HepG2 (cell line): ENCODE data around the gene ARHGAP5. TPM values are rescaled to one million over a fixed set of nuclear protein-coding genes. Genes with fewer than 3 reads are reported as not detected.
A peak's percentile ranks its signal among the peaks of the same experiment; 100 is the strongest.

ENCODE experiments used
- ASH2L ChIP-seq: fragments of 300-600, 200-600 bp; sonication (generic); IDR thresholded peaks from 2 replicates; pipeline ENCODE4 v1.7.0; 2017; ENCODE audit warnings: low read depth, mild to moderate bottlenecking, moderate library complexity, mixed read lengths, low read length; ENCODE audit not compliant: insufficient read length
- BCLAF1 ChIP-seq: fragments of 450-650 bp; IDR thresholded peaks from 2 replicates; pipeline ENCODE4 v1.6.1; 2017; ENCODE audit warnings: mild to moderate bottlenecking
- NAIF1 ChIP-seq: sonication (generic); formaldehyde crosslinking; IDR thresholded peaks from 2 replicates; pipeline ENCODE4 v1.5.0; 2020; ENCODE audit warnings: mild to moderate bottlenecking, missing genetic modification reagents, borderline replicate concordance
- PREB ChIP-seq: sonication (generic); formaldehyde crosslinking; IDR thresholded peaks from 2 replicates; pipeline ENCODE4 v1.4.0; 2020; ENCODE audit warnings: missing genetic modification reagents
- SIX4 ChIP-seq: sonication (generic); formaldehyde crosslinking; IDR thresholded peaks from 2 replicates; pipeline ENCODE4 v1.4.0; 2020; ENCODE audit warnings: missing genetic modification reagents
- SNAPC2 ChIP-seq: sonication (generic); formaldehyde crosslinking; IDR thresholded peaks from 2 replicates; pipeline ENCODE4 v1.8.1; 2022; ENCODE audit warnings: mild to moderate bottlenecking, missing genetic modification reagents
- SP140L ChIP-seq: sonication (generic); formaldehyde crosslinking; IDR thresholded peaks from 2 replicates; pipeline ENCODE4 v1.4.0; 2020; ENCODE audit warnings: missing genetic modification reagents, borderline replicate concordance
- SP5 ChIP-seq: IDR thresholded peaks from 2 replicates; pipeline ENCODE4 v1.6.1; 2016; ENCODE audit warnings: low read depth, borderline replicate concordance
- TCF12 ChIP-seq, 2 experiments: fragments of 450-650 bp in 1 of 2; sonication (generic) in 1 of 2; formaldehyde crosslinking in 1 of 2; IDR thresholded peaks; 2 replicates each; pipeline versions ENCODE4 v1.6.1 to v1.8.0; 2017 to 2022; ENCODE audit warnings: antibody characterized with exemption in 1 of 2, mild to moderate bottlenecking in 1 of 2, missing genetic modification reagents in 1 of 2, moderate library complexity in 1 of 2
- TRIM24 ChIP-seq: sonication (generic); formaldehyde crosslinking; IDR thresholded peaks from 2 replicates; pipeline ENCODE4 v1.8.0; 2022; ENCODE audit warnings: mild to moderate bottlenecking, missing genetic modification reagents
- ZBTB14 ChIP-seq: sonication (generic); formaldehyde crosslinking; IDR thresholded peaks from 2 replicates; pipeline ENCODE4 v1.4.0; 2020; ENCODE audit warnings: missing genetic modification reagents
- ZFP37 ChIP-seq: sonication (generic); formaldehyde crosslinking; IDR thresholded peaks from 2 replicates; pipeline ENCODE4 v1.4.0; 2020; ENCODE audit warnings: missing genetic modification reagents, borderline replicate concordance
- ZNF20 ChIP-seq: sonication (generic); formaldehyde crosslinking; IDR thresholded peaks from 2 replicates; pipeline ENCODE4 v1.4.0; 2020; ENCODE audit warnings: mild to moderate bottlenecking, moderate library complexity, missing genetic modification reagents
- ZNF646 ChIP-seq: sonication (generic); formaldehyde crosslinking; IDR thresholded peaks from 2 replicates; pipeline ENCODE4 v1.9.0; 2021; ENCODE audit warnings: mild to moderate bottlenecking, missing genetic modification reagents
- ZUFSP ChIP-seq: sonication (generic); formaldehyde crosslinking; IDR thresholded peaks from 2 replicates; pipeline ENCODE4 v1.9.0; 2021; ENCODE audit warnings: missing genetic modification reagents, mild to moderate bottlenecking, borderline replicate concordance
- polyA plus RNA-seq, 8 experiments: library from polyadenylated mRNA; depleted of rRNA in 3 of 8; stranded (reverse) in 7 of 8; unstranded in 1 of 8; fragments of >200 nt; fragmentation: Illumina TruSeq in 4 of 8; extraction: Trizol in 4 of 8; gene quantifications; 2 replicates each; pipeline versions ENCODE4 v1.2.1 to v1.2.3, GENCODE V29; 2011 to 2016; ENCODE audit warnings: low read depth in 4 of 8, missing spikeins in 1 of 8, mixed read lengths in 1 of 8; ENCODE audit not compliant: insufficient read depth in 1 of 8
- total RNA-seq, 5 experiments: library from RNA; depleted of rRNA; stranded (reverse); fragments of >200 nt; fragmentation: Illumina TruSeq; extraction: Trizol; gene quantifications; 2 replicates each; pipeline ENCODE4 v1.2.3, GENCODE V29; 2016; ENCODE audit warnings: low read depth in 1 of 5

ARHGAP5 gene
- total and polyA plus RNA-seq, 2 of the 13 experiments (the other 11 are each of a cell fraction or from before 2014, with no cell fraction given), result 33.7 to 144 TPM

GRCh38 chr14:32201816-32202490, 124.8 kb downstream of the ARHGAP5 start, which contains the start of gene RNU6-7 (continued):
- TF ChIP-seq ZNF646 (no peak), TCF12 (IDR thresholded peaks at IDR 0.05) (no peak), TCF12 (CRISPR knock-in tag; IDR thresholded peaks at IDR 0.05) (0 out of 2 replicates have a peak, but pooled peaks have one; percentile 52), ZUFSP (CRISPR knock-in tag) (no peak), SP5 (CRISPR knock-in tag) (no peak), ZFP37 (CRISPR knock-in tag) (peak; percentile 12), PREB (CRISPR knock-in tag) (no peak), ZNF20 (CRISPR knock-in tag) (peak; percentile 94), ZBTB14 (CRISPR knock-in tag) (no peak), TRIM24 (CRISPR knock-in tag) (no peak), SIX4 (CRISPR knock-in tag) (no peak), NAIF1 (CRISPR knock-in tag) (peak; percentile 80; the same call in 1 of the 2 replicates), BCLAF1 (no peak), ASH2L (peak; percentile 72), SP140L (CRISPR knock-in tag) (peak; percentile 64; the same call in 1 of the 2 replicates), SNAPC2 (CRISPR knock-in tag) (peak; percentile 100)
